ENCODE results near the gene GKN1.

GRCh38 chr2:68970566-68971265, 3.7 kb upstream of the GKN1 start:
- TF ChIP-seq IRF1 (CRISPR knock-in tag; IDR thresholded peaks at IDR 0.05) (no peak), ZNF232 (CRISPR knock-in tag; IDR thresholded peaks at IDR 0.05) (no peak), MAX (CRISPR knock-in tag; IDR thresholded peaks at IDR 0.05) (no peak), CTCF (IDR thresholded peaks at IDR 0.05) (no peak), E2F1 (CRISPR knock-in tag; IDR thresholded peaks at IDR 0.05) (no peak), HMGA2 (CRISPR knock-in tag; IDR thresholded peaks at IDR 0.05) (no peak), ZNF138 (CRISPR knock-in tag; conservative IDR thresholded peaks at IDR 0.05) (no peak), HMGXB4 (CRISPR knock-in tag; IDR thresholded peaks at IDR 0.05) (no peak), KAT7 (CRISPR knock-in tag; IDR thresholded peaks at IDR 0.05; ENCODE audit: borderline replicate concordance) (no peak), MXD4 (CRISPR knock-in tag; IDR thresholded peaks at IDR 0.05; ENCODE audit: borderline replicate concordance) (no peak), NR1H2 (CRISPR knock-in tag; IDR thresholded peaks at IDR 0.05) (no peak), NFYB (CRISPR knock-in tag; conservative IDR thresholded peaks at IDR 0.05; ENCODE audit: low read depth) (no peak), PREB (CRISPR knock-in tag; IDR thresholded peaks at IDR 0.05; ENCODE audit: borderline replicate concordance) (no peak), ATF6 (CRISPR knock-in tag; IDR thresholded peaks at IDR 0.05) (no peak)
